Heart left ventricle (tissue), 16 donors: ENCODE results near the gene ASTN2. TPM values are rescaled to one million over a fixed set of nuclear protein-coding genes. Genes with fewer than 3 reads are reported as not detected.

Experiments
- ATAC-seq, 4 donors: fragments of 200-7000 bp; cut with Tn5 transposase; one replicate each; pipeline ENCODE4 v1.9.1; 2020 to 2022; ENCODE audit warnings: moderate library complexity in 4 of 4, mild to moderate bottlenecking in 3 of 4, moderate number of reproducible peaks in 1 of 4
- DNase-seq, 5 donors: peaks; one replicate each; pipeline ENCODE4 v3.0.0-alpha.2; 2020
- H3K27ac ChIP-seq, 12 donors: fragments of 200-600 bp; sonication (generic) in 4 of 12; one replicate each; pipeline versions ENCODE4 v1.5.0 to v1.8.0; 2016 to 2022; ENCODE audit warnings: mild to moderate bottlenecking in 2 of 12
- H3K27me3 ChIP-seq, 9 donors: fragments of 200-600 bp; sonication (generic) in 2 of 9; one replicate each; pipeline versions ENCODE4 v1.5.1 to v1.8.0; 2016 to 2022; ENCODE audit warnings: mild to moderate bottlenecking in 3 of 9
- H3K36me3 ChIP-seq, 9 donors: fragments of 200-600 bp; sonication (generic) in 2 of 9; one replicate each; pipeline versions ENCODE4 v1.5.0 to v1.8.0; 2018 to 2022; ENCODE audit warnings: mild to moderate bottlenecking in 2 of 9
- H3K4me1 ChIP-seq, 12 donors: fragments of 200-600 bp; sonication (generic) in 4 of 12; one replicate each; pipeline versions ENCODE4 v1.5.0 to v1.8.0; 2016 to 2022; ENCODE audit warnings: mild to moderate bottlenecking in 3 of 12
- H3K4me3 ChIP-seq, 12 donors: fragments of 200-600 bp; sonication (generic) in 4 of 12; one replicate each; pipeline versions ENCODE4 v1.5.0 to v1.8.0; 2017 to 2022; ENCODE audit warnings: mild to moderate bottlenecking in 9 of 12, moderate library complexity in 4 of 12
- H3K9me3 ChIP-seq, 12 donors: fragments of 200-600 bp; sonication (generic) in 4 of 12; one replicate each; pipeline versions ENCODE4 v1.5.0 to v1.8.0; 2016 to 2022; ENCODE audit warnings: mild to moderate bottlenecking in 1 of 12
- POLR2A ChIP-seq, 2 donors: fragments of 450-650 bp; IDR thresholded peaks; one replicate each; pipeline ENCODE4 v1.6.1; 2017; ENCODE audit warnings: antibody characterized with exemption in 2 of 2, mild to moderate bottlenecking in 2 of 2, moderate library complexity in 2 of 2
- WGBS, 4 donors: extraction: QIAGEN DNeasy Blood & Tissue Kit in 2 of 4; methylation state at CpG; one replicate each; pipeline versions ENCODE4 v1.1.5 to v1.1.7; 2013 to 2018; 5-methylcytosine and 5-hydroxymethylcytosine counted together
- intact Hi-C, 10 donors: fragments of 100-400 bp; cut with DNase I; formaldehyde crosslinking; loops; one replicate each; pipeline versions ENCODE4 v1.11.1 to v1.14.2; 2022
- polyA plus RNA-seq, 2 donors: library from polyadenylated mRNA; stranded (reverse); fragments of 200-250 nt; gene quantifications; one replicate each; pipeline ENCODE4 v1.2.3, GENCODE V29; 2013
- total RNA-seq, 9 donors: library from RNA; depleted of rRNA in 2 of 9; stranded (reverse); fragments of >200 nt in 2 of 9; fragmentation: NEBNext Ultra II Directional in 3 of 9; extraction: Animal tissue kit (Norgen Biotek cat#: 25700) in 3 of 9; gene quantifications; one replicate each; pipeline versions ENCODE4 v1.1.0 to v1.2.4, GENCODE V29; 2016 to 2023
- TF ChIP-seq, protein P1 (sequence below), 12 donors: fragments of 200-600 bp; sonication (generic) in 4 of 12; IDR thresholded peaks; one replicate each; pipeline versions ENCODE4 v1.5.0 to v1.8.0; 2018 to 2022; ENCODE audit warnings: antibody characterized with exemption in 12 of 12, mild to moderate bottlenecking in 5 of 12
- donor health status: ischemic (EF 13 %, LVEDD 7.1; RV severe dilation, severe dysfunction).
- donor health status: healthy with polysubstance abuse.
- donor health status: DM: no; HTN: yes; CAD: no.
- donor health status: DM: no; HTN: no; CAD: no.
- donor health status: ischemic (EF 25% LVEDD 6.9; RV normal size, moderate dysfunction).
- donor health status: ischemic (EF 25% LVEDD 5.7; RV mildly dilated, moderate dysfunction).
- donor health status: healthy.
- donor health status: DM: yes; HTN: yes; CAD: no.
- donor health status: ischemic (EF 35%, LVEDD 5.7; RV mildly dilated, moderate dysfunction).
- donor health status: nonischemic (EF 11% LVEDD 7.7; RV severe dilation, severe dysfunction).
- donor health status: DM: yes; HTN: yes; CAD: no.
- donor health status: PGD.
- donor health status: ischemic (EF 29% LVEDD 5.4; RV normal size, mild dysfunction).
- donor health status: nonischemic (EF 23%, LVEDD 6.1; RV moderate dilation, normal function).

ASTN2 gene
- total and polyA plus RNA-seq, 11 donors = 2.5 to 6.0 (median 3.5) TPM

DNA sequence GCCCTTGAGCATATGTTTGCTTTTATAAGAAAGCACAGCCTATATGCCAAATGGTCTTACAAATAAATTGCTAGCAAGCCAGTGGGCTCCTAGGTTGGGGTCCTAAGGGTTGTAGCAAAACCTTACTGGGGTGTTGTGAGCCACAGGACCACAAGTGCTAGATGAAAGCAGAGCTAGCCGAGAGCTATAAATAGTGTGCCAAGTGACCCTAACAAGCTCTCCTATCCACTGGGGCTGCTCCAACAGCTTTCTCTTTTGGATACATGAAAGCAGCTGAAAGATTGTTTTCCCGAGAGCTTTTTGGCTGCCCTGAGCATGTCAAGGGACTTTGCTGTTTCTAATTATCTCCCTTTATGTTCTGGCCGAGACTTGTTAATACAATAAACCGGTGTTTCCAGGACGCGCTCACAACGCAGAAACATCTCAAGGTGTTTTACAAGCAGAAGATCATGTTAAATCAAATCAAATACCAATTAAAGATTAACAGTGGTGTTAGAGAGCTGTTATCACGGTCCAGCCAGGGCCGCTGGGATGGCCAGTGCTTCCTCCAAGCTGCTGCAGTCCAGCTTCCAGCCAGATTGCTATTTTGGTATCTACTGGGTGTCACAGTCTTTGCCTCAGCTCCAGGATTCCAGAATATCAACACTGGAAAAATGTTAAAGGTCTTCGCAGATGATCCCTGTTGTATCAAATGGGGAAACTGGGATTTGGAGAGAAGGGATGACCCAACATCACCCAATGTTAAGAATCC, 351.0 kb downstream of the ASTN2 start:
- Histone ChIP-seq H3K4me1 (peaks cover 0 to 7% (median 0%) of the 10 kb centered on the region in 12 donors), H3K27ac (no peak overlapping the region), H3K9me3 (no peaks in the 10 kb centered on the region), H3K27me3 (no peaks in the 10 kb centered on the region), H3K36me3 (no peaks in the 10 kb centered on the region), H3K4me3 (no peak overlapping the region)
- intact Hi-C loops = no loop called here
- peak in 2 of 4 donors; percentile 30 to 55 for ATAC-seq
- WGBS, 4 donors = 56 to 72% (median 62%) methylated on average over 10 of the region's 10 CpGs
- DNase-seq = no peak
- TF ChIP-seq, protein P1, sequence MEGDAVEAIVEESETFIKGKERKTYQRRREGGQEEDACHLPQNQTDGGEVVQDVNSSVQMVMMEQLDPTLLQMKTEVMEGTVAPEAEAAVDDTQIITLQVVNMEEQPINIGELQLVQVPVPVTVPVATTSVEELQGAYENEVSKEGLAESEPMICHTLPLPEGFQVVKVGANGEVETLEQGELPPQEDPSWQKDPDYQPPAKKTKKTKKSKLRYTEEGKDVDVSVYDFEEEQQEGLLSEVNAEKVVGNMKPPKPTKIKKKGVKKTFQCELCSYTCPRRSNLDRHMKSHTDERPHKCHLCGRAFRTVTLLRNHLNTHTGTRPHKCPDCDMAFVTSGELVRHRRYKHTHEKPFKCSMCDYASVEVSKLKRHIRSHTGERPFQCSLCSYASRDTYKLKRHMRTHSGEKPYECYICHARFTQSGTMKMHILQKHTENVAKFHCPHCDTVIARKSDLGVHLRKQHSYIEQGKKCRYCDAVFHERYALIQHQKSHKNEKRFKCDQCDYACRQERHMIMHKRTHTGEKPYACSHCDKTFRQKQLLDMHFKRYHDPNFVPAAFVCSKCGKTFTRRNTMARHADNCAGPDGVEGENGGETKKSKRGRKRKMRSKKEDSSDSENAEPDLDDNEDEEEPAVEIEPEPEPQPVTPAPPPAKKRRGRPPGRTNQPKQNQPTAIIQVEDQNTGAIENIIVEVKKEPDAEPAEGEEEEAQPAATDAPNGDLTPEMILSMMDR (IDR thresholded peaks at IDR 0.05) = no peak
- no peak for TF ChIP-seq POLR2A (IDR thresholded peaks at IDR 0.05)

DNA sequence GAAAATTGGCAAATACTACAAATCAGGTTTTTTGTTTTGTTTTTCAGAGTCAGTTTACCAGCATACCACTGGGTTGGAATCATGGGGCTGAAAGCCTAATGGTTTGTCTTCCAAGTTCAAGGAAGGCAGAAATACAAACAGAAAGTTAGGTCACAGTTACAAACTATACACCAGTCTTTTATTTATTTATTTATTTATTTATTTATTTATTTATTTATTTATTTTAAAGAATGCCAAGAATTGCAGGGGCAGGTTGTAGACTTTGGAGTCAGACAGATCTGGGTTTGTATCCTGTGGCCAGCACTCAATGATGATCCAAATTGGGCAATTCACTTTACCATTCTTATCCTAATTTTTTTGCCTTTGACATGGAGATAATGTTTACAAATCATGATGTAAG, 353.9 kb downstream of the ASTN2 start:
- Histone ChIP-seq H3K4me3 (no peak overlapping the region), H3K9me3 (no peaks in the 10 kb centered on the region), H3K27me3 (no peaks in the 10 kb centered on the region), H3K4me1 (peaks cover 0 to 7% (median 0%) of the 10 kb centered on the region in 12 donors), H3K36me3 (no peaks in the 10 kb centered on the region), H3K27ac (no peak overlapping the region)
- TF ChIP-seq, protein P1 (IDR thresholded peaks at IDR 0.05) = no peak
- TF ChIP-seq POLR2A (IDR thresholded peaks at IDR 0.05) = no peak
- intact Hi-C loops = no loop called here
- DNase-seq (no peak), ATAC-seq (no peak)

DNA sequence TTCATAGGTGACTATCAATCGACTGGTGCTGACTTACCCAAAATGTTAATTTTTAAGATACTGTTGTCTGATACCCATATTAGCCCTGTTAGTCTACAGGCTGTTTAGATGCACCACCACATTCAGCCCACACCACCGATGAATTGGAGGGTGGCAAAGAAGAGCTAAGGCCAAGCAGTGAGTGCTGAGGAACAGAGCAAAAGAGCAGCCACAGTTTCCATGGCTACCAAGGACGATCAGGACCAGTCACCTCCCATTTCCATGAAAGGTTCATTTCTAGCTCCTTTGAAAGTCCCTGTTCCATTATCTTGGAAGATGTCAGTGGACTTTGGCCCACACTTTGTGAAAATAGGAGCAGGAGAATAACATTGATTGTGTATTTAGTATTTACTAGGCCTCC, 364.9 kb downstream of the ASTN2 start:
- no peak for DNase-seq
- no peak overlapping the region for H3K4me3 ChIP-seq
- H3K27me3 ChIP-seq = peaks cover 0 to 4% (median 0%) of the 10 kb centered on the region in 9 donors
- WGBS, 4 donors = 65 to 83% (median 78%) methylated on average over 3 of the region's 3 CpGs
- TF ChIP-seq POLR2A (IDR thresholded peaks at IDR 0.05) = no peak
- TF ChIP-seq, protein P1 (IDR thresholded peaks at IDR 0.05) = no peak
- intact Hi-C loops = no loop called here
- no peaks in the 10 kb centered on the region for H3K36me3 ChIP-seq
- H3K27ac ChIP-seq = no peak overlapping the region
- H3K4me1 ChIP-seq = no peaks in the 10 kb centered on the region
- no peak for ATAC-seq
- no peaks in the 10 kb centered on the region for H3K9me3 ChIP-seq

DNA sequence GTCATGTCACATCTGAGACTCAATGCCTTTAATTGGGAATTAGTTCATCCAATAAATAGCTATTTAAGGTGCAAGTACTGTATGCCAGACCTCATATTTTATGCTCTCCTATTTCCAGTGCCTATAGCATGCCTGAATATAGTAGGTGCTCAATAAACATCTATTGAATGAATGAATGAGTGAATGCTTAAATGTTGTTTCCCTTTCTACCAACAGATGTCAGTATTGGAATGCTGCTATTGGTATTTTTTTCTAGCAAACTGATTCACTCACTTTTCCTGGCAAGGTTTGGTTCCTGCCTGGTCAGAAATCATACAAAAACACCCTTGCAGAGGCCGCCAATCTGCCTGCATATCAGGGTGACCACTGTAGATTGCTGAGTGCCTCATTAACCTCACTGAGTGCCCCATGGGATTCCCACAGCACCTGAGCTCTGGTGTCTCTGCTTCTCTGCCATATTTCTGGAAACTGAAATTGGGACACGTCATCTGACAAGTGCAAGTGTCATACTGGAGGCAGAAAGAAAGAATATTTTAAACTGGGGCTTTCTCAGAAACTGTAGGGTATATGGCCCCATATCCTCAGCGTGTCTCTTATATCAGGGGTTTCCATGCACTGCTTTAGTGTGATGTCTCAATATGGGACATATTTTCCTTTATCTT, 368.1 kb downstream of the ASTN2 start:
- 74 to 81% (median 78%) methylated on average over 3 of the region's 3 CpGs for WGBS, 4 donors

More for the DNA sequence above, 368.1 kb downstream of the ASTN2 start:
- no peak overlapping the region for H3K4me3 ChIP-seq
- TF ChIP-seq, protein P1 (IDR thresholded peaks at IDR 0.05) = no peak
- no peak for TF ChIP-seq POLR2A (IDR thresholded peaks at IDR 0.05)
- no peaks in the 10 kb centered on the region for H3K36me3 ChIP-seq
- no peak overlapping the region for H3K27ac ChIP-seq
- DNase-seq = no peak
- no peaks in the 10 kb centered on the region for H3K4me1 ChIP-seq
- peaks cover 0 to 4% (median 0%) of the 10 kb centered on the region in 9 donors for H3K27me3 ChIP-seq
- no peak for ATAC-seq
- intact Hi-C loops = no loop called here
- no peaks in the 10 kb centered on the region for H3K9me3 ChIP-seq
